C4-2B (cell line): ENCODE data around the gene SCAMP4.
"Not testable (repeated sequence)": the region's sequence is repeated elsewhere in the genome, so short reads cannot be mapped to it uniquely, and the experiment has no call there.

Source experiments
- ZFX ChIP-seq: fragments of 450-650 bp; IDR thresholded peaks from 2 replicates; pipeline ENCODE4 v1.6.1; 2017
- TF ChIP-seq, protein P1 (sequence below): fragments of 450-650 bp; conservative IDR thresholded peaks from 2 replicates; pipeline ENCODE4 v1.5.1; 2017; ENCODE audit warnings: mild to moderate bottlenecking

DNA sequence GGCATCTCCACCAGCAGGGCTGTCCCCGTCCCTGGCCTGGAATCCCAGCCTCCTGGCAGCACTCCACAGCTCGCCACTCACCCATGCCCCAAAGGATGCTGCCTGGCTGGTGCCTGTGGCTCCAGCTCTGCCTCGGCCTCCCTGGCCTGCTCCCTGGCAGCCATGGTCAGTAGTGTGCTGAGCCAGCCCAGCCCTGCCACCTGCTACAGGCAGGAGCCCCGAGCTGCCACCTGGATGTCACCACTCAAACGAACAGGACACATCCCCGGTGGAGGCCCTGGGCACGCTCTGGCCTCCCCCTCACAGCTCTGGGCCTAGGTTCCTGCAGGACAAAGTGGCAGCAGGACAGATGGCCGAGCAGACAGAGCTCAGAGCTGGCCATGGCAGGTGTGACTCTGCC, 26.6 kb upstream of the SCAMP4 start:
- TF ChIP-seq, protein P1, sequence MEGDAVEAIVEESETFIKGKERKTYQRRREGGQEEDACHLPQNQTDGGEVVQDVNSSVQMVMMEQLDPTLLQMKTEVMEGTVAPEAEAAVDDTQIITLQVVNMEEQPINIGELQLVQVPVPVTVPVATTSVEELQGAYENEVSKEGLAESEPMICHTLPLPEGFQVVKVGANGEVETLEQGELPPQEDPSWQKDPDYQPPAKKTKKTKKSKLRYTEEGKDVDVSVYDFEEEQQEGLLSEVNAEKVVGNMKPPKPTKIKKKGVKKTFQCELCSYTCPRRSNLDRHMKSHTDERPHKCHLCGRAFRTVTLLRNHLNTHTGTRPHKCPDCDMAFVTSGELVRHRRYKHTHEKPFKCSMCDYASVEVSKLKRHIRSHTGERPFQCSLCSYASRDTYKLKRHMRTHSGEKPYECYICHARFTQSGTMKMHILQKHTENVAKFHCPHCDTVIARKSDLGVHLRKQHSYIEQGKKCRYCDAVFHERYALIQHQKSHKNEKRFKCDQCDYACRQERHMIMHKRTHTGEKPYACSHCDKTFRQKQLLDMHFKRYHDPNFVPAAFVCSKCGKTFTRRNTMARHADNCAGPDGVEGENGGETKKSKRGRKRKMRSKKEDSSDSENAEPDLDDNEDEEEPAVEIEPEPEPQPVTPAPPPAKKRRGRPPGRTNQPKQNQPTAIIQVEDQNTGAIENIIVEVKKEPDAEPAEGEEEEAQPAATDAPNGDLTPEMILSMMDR, result not testable (repeated sequence)
- TF ChIP-seq ZFX, result not testable (repeated sequence)
